Mucosa of gallbladder (tissue), 1 donor: Measurements from ENCODE around the gene SLC25A38. TPM values are rescaled to one million over a fixed set of nuclear protein-coding genes. Genes with fewer than 3 reads are reported as not detected.
"Not testable (repeated sequence)": the region's sequence is repeated elsewhere in the genome, so short reads cannot be mapped to it uniquely, and the experiment has no call there.

Experiments
- DNase-seq: peaks from one replicate; pipeline ENCODE4 v3.0.0-alpha.2; 2020; ENCODE audit warnings: low spot score
- total RNA-seq: library from RNA; stranded (reverse); gene quantifications from one replicate; pipeline ENCODE4 v1.2.1, GENCODE V29; 2021
- donor health status: DM: no; HTN: no; CAD: no.

The SLC25A38 gene
- total RNA-seq, result 42.9 TPM

- DNase-seq, result peak; percentile 78
Measured at GRCh38 chr3:39383045-39383880, at the start of gene SLC25A38. SLC25A38 (plus strand) TSS chr3:39383370; CDS start chr3:39383725, 355 bp downstream.

- no peak for DNase-seq
Measured at GRCh38 chr3:39333607-39334006, 49.6 kb upstream of the SLC25A38 start.

DNA sequence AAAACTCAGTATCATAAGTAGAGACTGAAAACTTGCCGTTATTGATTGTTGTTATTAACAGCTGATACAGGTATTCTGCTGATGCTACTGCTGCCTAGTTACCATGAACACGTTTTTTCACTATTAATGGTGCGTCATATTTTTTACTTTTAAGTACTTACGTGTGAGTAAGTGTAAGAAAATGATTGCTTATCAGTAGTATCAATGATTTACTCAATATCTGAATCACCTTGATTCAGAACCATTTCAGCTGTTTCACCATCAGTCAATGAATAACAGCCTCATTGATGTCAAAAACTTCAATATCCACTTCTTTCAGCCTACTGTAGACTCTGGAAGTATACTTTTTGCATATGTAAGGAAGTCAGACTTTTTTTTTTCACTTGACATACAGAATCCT is 49.0 kb upstream of the SLC25A38 start:
- DNase-seq, result no peak

GRCh38 chr3:39338201-39338600 is 45.0 kb upstream of the SLC25A38 start:
- no peak for DNase-seq

DNA sequence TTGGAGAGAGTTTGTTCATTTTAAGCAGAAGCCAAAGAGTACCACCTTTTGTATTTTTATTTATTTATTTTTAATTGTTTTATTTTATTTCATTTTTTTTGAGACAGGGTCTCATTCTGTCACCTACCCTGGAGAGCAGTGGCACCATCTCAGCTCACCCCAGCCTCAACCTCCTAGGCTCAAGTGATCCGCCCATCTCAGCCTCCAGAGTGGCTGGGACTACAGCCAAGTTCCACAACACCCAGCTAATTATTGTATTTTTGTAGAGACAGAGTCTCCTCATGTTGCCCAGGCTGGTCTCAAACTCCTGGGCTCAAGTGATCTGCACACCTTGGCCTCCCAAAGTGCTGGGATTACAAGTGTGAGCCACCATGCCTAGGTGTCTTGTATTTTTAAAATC is 44.1 kb upstream of the SLC25A38 start:
- DNase-seq, result no peak

DNA sequence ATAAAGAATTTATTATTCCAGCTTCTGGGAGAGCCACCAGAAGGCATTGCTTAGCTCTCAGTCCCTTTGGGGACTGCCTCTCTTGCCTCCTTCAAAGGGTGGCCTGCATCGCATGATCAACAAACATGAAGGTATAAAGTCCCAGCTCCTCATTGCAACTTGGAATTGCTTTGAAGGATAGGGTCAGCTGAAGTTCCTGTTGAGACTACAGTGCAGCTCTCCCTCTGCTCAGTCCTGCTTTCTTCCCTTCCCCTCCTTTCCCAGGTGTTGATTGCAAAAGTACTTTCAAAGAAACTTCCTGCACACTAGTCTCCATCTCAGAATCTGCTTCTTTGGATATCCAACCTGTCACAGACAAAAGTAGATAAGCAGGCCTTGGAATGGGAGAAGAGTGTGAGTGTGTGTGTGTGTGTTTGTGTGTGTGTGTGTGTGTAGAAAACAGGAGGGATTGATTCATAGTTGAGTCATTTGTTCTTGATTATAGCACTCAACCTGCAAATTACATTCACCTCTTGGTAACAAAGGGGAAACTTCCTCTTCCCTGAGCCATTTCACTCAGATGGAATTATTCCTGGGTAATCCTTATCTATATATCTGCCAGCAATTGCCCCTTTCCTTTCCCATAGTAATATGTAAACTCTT is 40.0 kb upstream of the SLC25A38 start:
- DNase-seq, result no peak

GRCh38 chr3:39343760-39344159 is 39.4 kb upstream of the SLC25A38 start:
- no peak for DNase-seq

- DNase-seq, result no peak
Measured at GRCh38 chr3:39344746-39345344, 38.3 kb upstream of the SLC25A38 start.

- DNase-seq, result no peak
Measured at GRCh38 chr3:39346785-39347585, 36.2 kb upstream of the SLC25A38 start.

DNA sequence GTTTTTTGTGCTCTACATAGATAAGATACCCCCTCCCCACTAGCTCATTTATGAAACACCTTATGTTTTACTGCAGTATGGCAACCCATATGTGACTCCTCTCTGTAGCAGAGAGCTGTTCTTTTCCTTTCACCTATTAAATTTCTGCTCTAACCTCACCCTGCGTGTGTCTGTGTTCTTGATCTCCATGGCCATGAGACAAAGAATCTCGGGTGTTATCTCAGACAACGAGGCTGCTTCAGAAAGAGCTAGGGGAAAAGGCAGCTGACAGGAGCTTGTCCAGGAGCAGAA is 35.6 kb upstream of the SLC25A38 start:
- no peak for DNase-seq

DNA sequence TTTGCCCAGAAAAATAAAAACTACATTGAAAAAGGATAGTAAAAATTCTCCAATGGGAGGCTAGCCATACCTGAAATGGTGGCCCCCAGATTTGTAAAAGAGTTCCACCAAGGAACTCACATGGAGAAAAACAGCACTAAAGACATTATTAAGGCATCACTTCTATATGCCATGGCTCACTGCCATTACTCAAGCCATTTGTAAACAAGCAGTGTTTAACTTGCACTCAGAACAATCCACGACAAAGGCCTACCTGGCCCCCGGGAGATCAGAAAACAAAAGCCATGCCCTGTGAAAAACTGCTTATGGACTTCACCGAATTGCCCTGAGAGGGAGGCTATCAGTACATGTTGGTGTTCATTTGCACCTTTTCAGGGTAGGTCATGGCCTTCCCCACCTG is 34.1 kb upstream of the SLC25A38 start:
- no peak for DNase-seq

GRCh38 chr3:39350714-39351113 is 32.5 kb upstream of the SLC25A38 start:
- no peak for DNase-seq

DNA sequence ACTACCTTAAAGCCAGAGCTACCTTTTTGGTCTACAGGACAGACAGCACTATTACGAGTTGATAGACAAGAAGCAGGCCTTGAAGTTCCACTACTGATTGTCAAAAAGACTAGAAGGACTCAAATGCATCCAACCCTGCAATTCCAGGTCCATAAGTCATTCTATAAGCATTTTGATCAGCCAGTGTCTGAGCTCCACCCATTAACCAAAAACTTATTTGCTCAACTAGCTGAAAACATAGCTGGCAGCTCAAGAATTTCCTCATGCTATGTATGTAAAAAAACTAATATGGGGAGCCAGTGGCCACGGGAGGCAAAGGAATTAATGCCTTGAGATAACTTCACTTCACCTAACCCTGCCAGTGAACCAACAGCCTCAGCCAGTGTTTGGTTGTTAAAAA is 32.0 kb upstream of the SLC25A38 start:
- not testable (repeated sequence) for DNase-seq

GRCh38 chr3:39353168-39353927 is 29.8 kb upstream of the SLC25A38 start:
- not testable (repeated sequence) for DNase-seq

DNA sequence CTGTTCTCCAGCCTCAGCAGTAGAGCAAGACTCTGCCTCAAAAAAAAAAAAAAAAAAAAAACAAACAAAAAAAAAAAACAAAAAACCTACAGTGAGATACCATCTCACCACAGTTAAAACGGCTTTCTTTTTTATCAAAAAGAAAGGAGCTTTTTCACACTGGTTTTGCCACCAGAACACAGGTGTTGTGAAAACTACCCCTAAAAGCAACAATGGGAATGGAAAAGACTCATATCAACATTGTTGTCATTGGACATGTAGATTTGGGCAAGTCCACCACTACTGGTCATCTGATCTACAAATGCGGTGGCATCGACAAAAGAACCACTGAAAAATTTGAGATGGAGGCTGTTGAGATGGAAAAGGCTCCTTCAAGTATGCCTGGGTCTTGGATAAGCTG is 24.8 kb upstream of the SLC25A38 start:
- no peak for DNase-seq

GRCh38 chr3:39361252-39361927 is 21.8 kb upstream of the SLC25A38 start:
- no peak for DNase-seq

- no peak for DNase-seq
Measured at GRCh38 chr3:39362192-39362591, 21.0 kb upstream of the SLC25A38 start.

- no peak for DNase-seq
Measured at GRCh38 chr3:39362812-39363211, 20.4 kb upstream of the SLC25A38 start.

DNA sequence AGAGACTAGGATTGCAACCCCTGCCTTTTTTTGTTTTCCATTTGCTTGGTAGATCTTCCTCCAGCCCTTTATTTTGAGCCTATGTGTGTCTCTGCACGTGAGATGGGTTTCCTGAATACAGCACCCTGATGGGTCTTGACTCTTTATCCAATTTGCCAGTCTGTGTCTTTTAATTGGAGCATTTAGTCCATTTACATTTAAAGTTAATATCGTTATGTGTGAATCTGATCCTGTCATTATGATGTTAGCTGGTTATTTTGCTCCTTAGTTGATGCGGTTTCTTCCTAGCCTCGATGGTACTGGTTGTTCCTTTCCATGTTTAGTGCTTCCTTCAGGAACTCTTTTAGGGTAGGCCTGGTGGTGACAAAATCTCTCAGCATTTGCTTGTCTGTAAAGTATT is 12.7 kb upstream of the SLC25A38 start:
- DNase-seq, result not testable (repeated sequence)

GRCh38 chr3:39372833-39373232 is 10.3 kb upstream of the SLC25A38 start:
- DNase-seq, result no peak
